NCI-H2171 (cell line): ENCODE measurements around the gene ADAMTS14.
A peak's percentile ranks its signal among the peaks of the same experiment; 100 is the strongest.
"Not testable (repeated sequence)": the region's sequence is repeated elsewhere in the genome, so short reads cannot be mapped to it uniquely, and the experiment has no call there.

Experiments used
- DNase-seq: peaks from one replicate; lab custom pipeline; 2025; lab: John Stamatoyannopoulos, UW

Gene ADAMTS14

GRCh38 chr10:70656489-70656888, 15.8 kb upstream of the ADAMTS14 start:
- no peak for DNase-seq

GRCh38 chr10:70657041-70657440, 15.3 kb upstream of the ADAMTS14 start:
- no peak for DNase-seq

GRCh38 chr10:70658582-70659136, 13.6 kb upstream of the ADAMTS14 start:
- no peak for DNase-seq

- DNase-seq: no peak
These were observed 13.0 kb upstream of the ADAMTS14 start for GRCh38 chr10:70659306-70659705.

- no peak for DNase-seq
These were observed 11.6 kb upstream of the ADAMTS14 start for GRCh38 chr10:70660722-70661121.

- no peak for DNase-seq
These were observed 10.5 kb upstream of the ADAMTS14 start for GRCh38 chr10:70661623-70662361.

- DNase-seq: no peak
These were observed 9.7 kb upstream of the ADAMTS14 start for GRCh38 chr10:70662362-70663220.

GRCh38 chr10:70663458-70664409, 8.6 kb upstream of the ADAMTS14 start:
- DNase-seq: not testable (repeated sequence)

- peak; percentile 32 for DNase-seq
These were observed 7.6 kb upstream of the ADAMTS14 start for GRCh38 chr10:70664702-70665195.

GRCh38 chr10:70666960-70667798, 5.1 kb upstream of the ADAMTS14 start:
- no peak for DNase-seq

- DNase-seq: not testable (repeated sequence)
These were observed 4.5 kb upstream of the ADAMTS14 start for GRCh38 chr10:70667818-70668217.

- DNase-seq: no peak
These were observed 3.8 kb upstream of the ADAMTS14 start for GRCh38 chr10:70668454-70668970.

- no peak for DNase-seq
These were observed 3.3 kb upstream of the ADAMTS14 start for GRCh38 chr10:70669015-70669414.

- DNase-seq: no peak
These were observed 2.5 kb upstream of the ADAMTS14 start for GRCh38 chr10:70669732-70670317.

GRCh38 chr10:70671619-70672164, 614 bp upstream of the ADAMTS14 start:
- DNase-seq: no peak

- DNase-seq: no peak
These were observed 980 bp downstream of the ADAMTS14 start for GRCh38 chr10:70673043-70673928.

- DNase-seq: peak; percentile 5
These were observed 1.7 kb downstream of the ADAMTS14 start for GRCh38 chr10:70673929-70674559.
